K562 (cell line): ENCODE measurements around the gene ADNP. TPM values are rescaled to one million over a fixed set of nuclear protein-coding genes. Genes with fewer than 3 reads are reported as not detected.
A peak's percentile ranks its signal among the peaks of the same experiment; 100 is the strongest.

Experiments
- ATAC-seq: fragments of 200-7000 bp; cut with Tn5 transposase; 3 replicates; pipeline ENCODE4 v1.9.1; 2020; ENCODE audit warnings: moderate library complexity
- BruUV-seq: library from RNA; stranded (reverse); fragments of 400-500 nt; replicated peaks from 2 replicates; lab custom pipeline; 2021; lab: Mats Ljungman, UMichigan
- CTCF ChIA-PET: fragments of 300-600 bp; formaldehyde crosslinking; extraction: SDS; loops from one replicate; lab custom pipeline; 2021; ENCODE audit warnings: low intra/inter-chr PET ratio; lab: Yijun Ruan, JAX
- POLR2A ChIA-PET: fragments of 300-600, 350-650 bp; sonication (Branson Sonifier 250); formaldehyde crosslinking; extraction: SDS; loops from one replicate; lab custom pipeline; 2021; ENCODE audit warnings: antibody characterized with exemption, inconsistent platforms; lab: Yijun Ruan, JAX
- DNase-seq, 4 experiments: peaks; one replicate each; pipeline versions ENCODE4 v3.0.0 to v3.0.0-alpha.2; 2011 to 2018; ENCODE audit warnings: low spot score in 3 of 4, mixed read lengths in 3 of 4; ENCODE audit errors: extremely low read depth in 1 of 4
- FAIRE-seq: peaks from 2 replicates; lab custom pipeline; 2011; peaks lifted over from hg19 to GRCh38; lab: Jason Lieb, UNC
- H2AFZ ChIP-seq: 2 replicates; pipeline ENCODE4 v1.6.0; 2011; ENCODE audit warnings: low read depth, low read length, control low read depth, inconsistent platforms
- H3K27ac ChIP-seq: fragments of 200-600 bp; 3 replicates; pipeline ENCODE4 v1.8.0; 2011; ENCODE audit warnings: low read depth, mild to moderate bottlenecking, control low read depth, inconsistent platforms, low read length, moderate library complexity, mixed read lengths; ENCODE audit errors: extremely low read depth
- H3K27me3 ChIP-seq, 2 experiments: fragments of 300-600 bp in 1 of 2; 2 replicates in 1 of 2; 3 replicates in 1 of 2; pipeline versions ENCODE4 v1.6.0 to v1.8.0; 2011; ENCODE audit warnings: inconsistent platforms in 2 of 2, low read length in 2 of 2, mild to moderate bottlenecking in 1 of 2, mixed read lengths in 1 of 2, moderate library complexity in 1 of 2; ENCODE audit not compliant: control insufficient read depth in 2 of 2, insufficient read depth in 2 of 2
- H3K36me3 ChIP-seq: fragments of 300-600 bp; 3 replicates; pipeline ENCODE4 v1.8.0; 2011; ENCODE audit warnings: mild to moderate bottlenecking, low read length, inconsistent platforms; ENCODE audit not compliant: control insufficient read depth, insufficient read depth
- H3K4me1 ChIP-seq, 2 experiments: fragments of 200-600 bp in 1 of 2; replicated peaks in 1 of 2; 2 replicates in 1 of 2; 3 replicates in 1 of 2; pipeline versions ENCODE4 v1.5.1 to v1.8.0; 2011; ENCODE audit warnings: inconsistent platforms in 2 of 2, low read length in 2 of 2, mild to moderate bottlenecking in 1 of 2, mixed read lengths in 1 of 2, moderate library complexity in 1 of 2; ENCODE audit not compliant: control insufficient read depth in 2 of 2, insufficient read depth in 2 of 2
- H3K4me2 ChIP-seq: 2 replicates; pipeline ENCODE4 v1.6.1; 2011; ENCODE audit warnings: low read length, control low read depth, inconsistent platforms, mixed read lengths; ENCODE audit not compliant: insufficient read depth
- H3K4me3 ChIP-seq: fragments of 200-600 bp; sonication (generic), shearing (Covaris generic); 2 replicates; pipeline ENCODE4 v1.5.1; 2016; ENCODE audit warnings: control low read depth, inconsistent platforms
- H3K79me2 ChIP-seq: fragments of 200-600 bp; 3 replicates; pipeline ENCODE4 v1.8.0; 2011; ENCODE audit warnings: low read length, inconsistent platforms; ENCODE audit not compliant: control insufficient read depth, insufficient read depth
- H3K9ac ChIP-seq, 2 experiments: 2 replicates each; pipeline versions ENCODE4 v1.6.0 to v1.6.1; 2011; ENCODE audit warnings: low read depth in 2 of 2, low read length in 2 of 2, control low read depth in 1 of 2, inconsistent platforms in 1 of 2, mild to moderate bottlenecking in 1 of 2, mixed read lengths in 1 of 2; ENCODE audit not compliant: insufficient read depth in 1 of 2
- H3K9me1 ChIP-seq: one replicate; pipeline ENCODE4 v1.6.0; 2011; ENCODE audit warnings: inconsistent platforms, mild to moderate bottlenecking, low read length, moderate library complexity; ENCODE audit not compliant: control insufficient read depth, insufficient read depth
- H3K9me3 ChIP-seq: replicated peaks from 2 replicates; pipeline ENCODE4 v1.5.1; 2011; ENCODE audit warnings: low read depth, low read length, inconsistent platforms; ENCODE audit not compliant: control insufficient read depth, insufficient read depth
- H4K20me1 ChIP-seq: replicated peaks from 2 replicates; pipeline ENCODE4 v1.6.1; 2011; ENCODE audit warnings: low read length, inconsistent platforms, mixed read lengths; ENCODE audit not compliant: control insufficient read depth, insufficient read depth
- HDAC8 ChIP-seq: fragments of 450-650 bp; IDR thresholded peaks from 2 replicates; pipeline ENCODE4 v1.6.1; 2016; ENCODE audit warnings: mild to moderate bottlenecking, missing genetic modification characterization, moderate library complexity, missing compliant biosample characterization
- WGBS: fragments of 100-300 bp; shearing (Covaris generic); methylation state at CpG from one replicate; pipeline ENCODE4 v1.1.6; 2016; ENCODE audit warnings: low coverage, mixed read lengths; ENCODE audit not compliant: insufficient coverage; ENCODE audit errors: missing lambda C conversion rate; 5-methylcytosine and 5-hydroxymethylcytosine counted together
- in situ Hi-C: fragments of 300-500 bp; cut with MboI; formaldehyde crosslinking; loops from 4 replicates; pipeline ENCODE4 v1.15.0; 2018; ENCODE audit warnings: inconsistent platforms, mixed read lengths
- intact Hi-C: fragments of 100-400 bp; cut with micrococcal nuclease; formaldehyde crosslinking; loops from 2 replicates; pipeline ENCODE4 v1.14.2; 2022
- polyA plus RNA-seq, 8 experiments: library from polyadenylated mRNA; depleted of rRNA in 4 of 8; stranded (reverse) in 5 of 8; unstranded in 3 of 8; fragments of >200 nt; fragmentation: Nextera tagmentation in 2 of 8; fragmentation: Illumina TruSeq in 1 of 8; extraction: Ambion mirVana in 2 of 8; extraction: Trizol in 1 of 8; gene quantifications; 2 replicates each; pipeline versions ENCODE4 v1.2.1 to v1.2.3, GENCODE V29; 2011 to 2014; ENCODE audit warnings: inconsistent platforms in 1 of 8, missing spikeins in 1 of 8
- total RNA-seq, 7 experiments: library from RNA; depleted of rRNA in 6 of 7; stranded (reverse); fragments of >200 nt in 6 of 7; fragmentation: Illumina TruSeq in 2 of 7; extraction: Trizol in 2 of 7; gene quantifications; 2 replicates each; pipeline versions ENCODE4 v1.2.1 to v1.2.3, GENCODE V29; 2011 to 2021; ENCODE audit warnings: low replicate concordance in 1 of 7
- TF ChIP-seq, protein P1 (sequence below): sonication (generic); formaldehyde crosslinking; IDR thresholded peaks from 2 replicates; pipeline ENCODE4 v1.9.0; 2022; ENCODE audit warnings: mild to moderate bottlenecking, missing genetic modification reagents

Gene ADNP
- total and polyA plus RNA-seq, 9 of the 15 experiments (the other 6 are each of a cell fraction or from before 2014, with no cell fraction given) = 17.8 to 59.9 (median 25.3) TPM

- Histone ChIP-seq H3K9me3 (no peaks in the 10 kb centered on the region), H3K27me3 (no peaks in the 10 kb centered on the region; a peak in 1 of 5 replicates), H3K36me3 (no peaks in the 10 kb centered on the region), H3K27ac (no peak overlapping the region), H2AFZ (no peak overlapping the region), H4K20me1 (0 out of 2 replicates have a peak, but pooled peaks cover 4% of the 10 kb centered on the region), H3K4me2 (no peak overlapping the region), H3K79me2 (no peaks in the 10 kb centered on the region), H3K9ac (no peak overlapping the region), H3K4me3 (no peak overlapping the region), H3K9me1 (no peaks in the 10 kb centered on the region), H3K4me1 (peaks cover 0 to 2% of the 10 kb centered on the region in 2 experiments; a peak in 2 of 5 replicates)
- 41% methylated on average over 19 of the region's 19 CpGs for WGBS
- DNase-seq = no peak
- ChIA-PET CTCF (no interaction called here), POLR2A (interaction anchor here (0.6 to 1.1 kb wide), 2 partner anchors 10 to 14 kb away, joined by 3 to 4 read pairs; no protein-coding TSS in a partner anchor)
- no peak for FAIRE-seq
- ATAC-seq = no peak
- intact Hi-C loops = no loop called here
- BruUV-seq = no TSS peak
- in situ Hi-C loops = no loop called here
- no peak for TF ChIP-seq HDAC8
- TF ChIP-seq, protein P1, sequence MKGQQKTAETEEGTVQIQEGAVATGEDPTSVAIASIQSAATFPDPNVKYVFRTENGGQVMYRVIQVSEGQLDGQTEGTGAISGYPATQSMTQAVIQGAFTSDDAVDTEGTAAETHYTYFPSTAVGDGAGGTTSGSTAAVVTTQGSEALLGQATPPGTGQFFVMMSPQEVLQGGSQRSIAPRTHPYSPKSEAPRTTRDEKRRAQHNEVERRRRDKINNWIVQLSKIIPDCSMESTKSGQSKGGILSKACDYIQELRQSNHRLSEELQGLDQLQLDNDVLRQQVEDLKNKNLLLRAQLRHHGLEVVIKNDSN (CRISPR knock-in tag) = 0 out of 2 replicates have a peak, but pooled peaks have one; percentile 21
Measured at GRCh38 chr20:50876063-50876685, 55.1 kb downstream of the ADNP start.
